Liver (tissue), 9 donors: ENCODE results near the gene MYO7B. TPM values are rescaled to one million over a fixed set of nuclear protein-coding genes. Genes with fewer than 3 reads are reported as not detected.

Experiments used
- DNase-seq: peaks from one replicate; pipeline ENCODE4 v3.0.0-alpha.2; 2017; ENCODE audit warnings: low spot score
- H3K27ac ChIP-seq, 2 donors: one replicate each; pipeline ENCODE4 v1.7.0; 2013; ENCODE audit warnings: inconsistent platforms in 2 of 2, low read length in 2 of 2, control low read depth in 1 of 2, low read depth in 1 of 2, mild to moderate bottlenecking in 1 of 2
- H3K27me3 ChIP-seq, 4 donors: one replicate each; pipeline versions ENCODE4 v1.6.1 to v1.7.0; 2013; ENCODE audit warnings: low read length in 3 of 4, inconsistent platforms in 1 of 4, mild to moderate bottlenecking in 1 of 4, moderate library complexity in 1 of 4; ENCODE audit not compliant: control insufficient read depth in 4 of 4, insufficient read depth in 4 of 4
- H3K36me3 ChIP-seq, 4 donors: one replicate each; pipeline versions ENCODE4 v1.6.1 to v1.7.0; 2013; ENCODE audit warnings: low read length in 3 of 4, mild to moderate bottlenecking in 3 of 4, low read depth in 1 of 4, moderate library complexity in 1 of 4; ENCODE audit not compliant: control insufficient read depth in 4 of 4, insufficient read depth in 3 of 4
- H3K4me1 ChIP-seq, 4 donors: one replicate each; pipeline versions ENCODE4 v1.6.1 to v1.7.0; 2013; ENCODE audit warnings: low read length in 3 of 4, mild to moderate bottlenecking in 3 of 4, moderate library complexity in 1 of 4; ENCODE audit not compliant: control insufficient read depth in 4 of 4, insufficient read depth in 4 of 4
- H3K4me3 ChIP-seq, 3 donors: one replicate each; pipeline versions ENCODE4 v1.6.1 to v1.7.0; 2013; ENCODE audit warnings: low read length in 3 of 3, control low read depth in 1 of 3, low read depth in 1 of 3, mild to moderate bottlenecking in 1 of 3
- H3K9ac ChIP-seq, 2 donors: one replicate each; pipeline ENCODE4 v1.7.0; 2013; ENCODE audit warnings: low read length in 2 of 2, mild to moderate bottlenecking in 2 of 2, moderate library complexity in 2 of 2, control low read depth in 1 of 2, low read depth in 1 of 2
- H3K9me3 ChIP-seq, 4 donors: one replicate each; pipeline versions ENCODE4 v1.6.1 to v1.7.0; 2013; ENCODE audit warnings: low read length in 3 of 4; ENCODE audit not compliant: control insufficient read depth in 4 of 4
- ATF3 ChIP-seq: IDR thresholded peaks from 2 replicates; pipeline ENCODE4 v1.6.1; 2016; ENCODE audit warnings: antibody characterized with exemption
- CTCF ChIP-seq: fragments of 150-350 bp; IDR thresholded peaks from 2 replicates; pipeline ENCODE4 v1.5.1; 2017; ENCODE audit warnings: improper control_type of control experiment, low read depth, low read length; ENCODE audit not compliant: missing input control
- EGR1 ChIP-seq, 2 donors: IDR thresholded peaks; 2 replicates each; pipeline ENCODE4 v1.6.1; 2016 to 2018; ENCODE audit warnings: antibody characterized with exemption in 2 of 2, low read depth in 2 of 2
- FOXA1 ChIP-seq: IDR thresholded peaks from 2 replicates; pipeline ENCODE4 v1.6.1; 2016; ENCODE audit warnings: antibody characterized with exemption
- FOXA2 ChIP-seq: IDR thresholded peaks from 2 replicates; pipeline ENCODE4 v1.6.1; 2016; ENCODE audit warnings: antibody characterized with exemption
- GABPA ChIP-seq, 2 donors: IDR thresholded peaks in 1 of 2; conservative IDR thresholded peaks in 1 of 2; 2 replicates each; pipeline ENCODE4 v1.6.1; 2016; ENCODE audit warnings: antibody characterized with exemption in 2 of 2, mild to moderate bottlenecking in 1 of 2, moderate library complexity in 1 of 2
- HNF4A ChIP-seq, 2 donors: conservative IDR thresholded peaks; 2 replicates each; pipeline ENCODE4 v1.6.1; 2016; ENCODE audit warnings: antibody characterized with exemption in 2 of 2, mild to moderate bottlenecking in 2 of 2
- HNF4G ChIP-seq: IDR thresholded peaks from 2 replicates; pipeline ENCODE4 v1.6.1; 2016; ENCODE audit warnings: antibody characterized with exemption
- JUND ChIP-seq, 2 donors: IDR thresholded peaks; 2 replicates each; pipeline ENCODE4 v1.6.1; 2016; ENCODE audit warnings: antibody characterized with exemption in 2 of 2
- MAX ChIP-seq: IDR thresholded peaks from 2 replicates; pipeline ENCODE4 v1.6.1; 2016; ENCODE audit warnings: antibody characterized with exemption
- NR2F2 ChIP-seq: IDR thresholded peaks from 2 replicates; pipeline ENCODE4 v1.6.1; 2016; ENCODE audit warnings: antibody characterized with exemption
- RAD21 ChIP-seq, 2 donors: IDR thresholded peaks; 2 replicates each; pipeline ENCODE4 v1.6.1; 2016; ENCODE audit warnings: antibody characterized with exemption in 2 of 2, mild to moderate bottlenecking in 2 of 2
- REST ChIP-seq: IDR thresholded peaks from 2 replicates; pipeline ENCODE4 v1.6.1; 2016; ENCODE audit warnings: antibody characterized with exemption, mild to moderate bottlenecking
- RXRA ChIP-seq, 2 donors: IDR thresholded peaks; 2 replicates each; pipeline ENCODE4 v1.6.1; 2017 to 2018; ENCODE audit warnings: antibody characterized with exemption in 2 of 2, mild to moderate bottlenecking in 1 of 2
- SP1 ChIP-seq: IDR thresholded peaks from 2 replicates; pipeline ENCODE4 v1.6.1; 2018; ENCODE audit warnings: antibody characterized with exemption, mild to moderate bottlenecking
- TAF1 ChIP-seq: conservative IDR thresholded peaks from 2 replicates; pipeline ENCODE4 v1.6.1; 2016; ENCODE audit warnings: antibody characterized with exemption, mild to moderate bottlenecking
- YY1 ChIP-seq: IDR thresholded peaks from 2 replicates; pipeline ENCODE4 v1.6.1; 2016; ENCODE audit warnings: antibody characterized with exemption, mild to moderate bottlenecking
- ZBTB33 ChIP-seq: IDR thresholded peaks from 2 replicates; pipeline ENCODE4 v1.6.1; 2016; ENCODE audit warnings: antibody characterized with exemption
- WGBS: extraction: QIAGEN DNeasy Blood & Tissue Kit; methylation state at CpG from one replicate; pipeline ENCODE4 v1.1.7; 2013; 5-methylcytosine and 5-hydroxymethylcytosine counted together
- polyA plus RNA-seq, 2 donors: library from polyadenylated mRNA; stranded (reverse) in 1 of 2; unstranded in 1 of 2; fragments of 200-250 nt in 1 of 2; fragments of >200 nt in 1 of 2; fragmentation: Nextera tagmentation in 1 of 2; extraction: Ambion mirVana in 1 of 2; gene quantifications; one replicate each; pipeline versions ENCODE4 v1.2.1 to v1.2.3, GENCODE V29; 2013 to 2015
- total RNA-seq, 2 donors: library from RNA; depleted of rRNA; stranded (reverse); fragments of >200 nt; gene quantifications; one replicate each; pipeline ENCODE4 v1.2.3, GENCODE V29; 2014
- donor health status: healthy.
- donor health status: healthy.
- donor health status: healthy.
- donor health status: healthy.
- donor health status: healthy.

Gene MYO7B
- total and polyA plus RNA-seq, 4 donors, result 0.15 to 1.1 (median 0.64) TPM

GRCh38 chr2:127611076-127611925 is 75.8 kb downstream of the MYO7B start:
- no peak for DNase-seq
- H3K4me3 ChIP-seq, result no peak overlapping the region
- H3K36me3 ChIP-seq, result no peaks in the 10 kb centered on the region
- no peaks in the 10 kb centered on the region for H3K4me1 ChIP-seq
- no peaks in the 10 kb centered on the region for H3K27me3 ChIP-seq
- peaks cover 2 to 15% (median 7%) of the 10 kb centered on the region in 4 donors for H3K9me3 ChIP-seq
- H3K27ac ChIP-seq, result no peak overlapping the region
- WGBS, result 86% methylated on average over 11 of the region's 11 CpGs
- no peak overlapping the region for H3K9ac ChIP-seq
- TF ChIP-seq MAX (no peak), YY1 (no peak), EGR1 (IDR thresholded peaks at IDR 0.05; ENCODE audit: low read depth in 2 of 2) (no peak), SP1 (no peak), HNF4A (conservative IDR thresholded peaks at IDR 0.05) (no peak), HNF4G (no peak), FOXA1 (no peak), GABPA (IDR thresholded peaks at IDR 0.05 in 1 of 2, conservative IDR thresholded peaks at IDR 0.05 in 1 of 2) (no peak), RXRA (IDR thresholded peaks at IDR 0.05) (no peak), REST (no peak)

GRCh38 chr2:127612111-127612822 is 76.8 kb downstream of the MYO7B start:
- no peak overlapping the region for H3K27ac ChIP-seq
- no peak overlapping the region for H3K4me3 ChIP-seq
- H3K9ac ChIP-seq, result no peak overlapping the region
- no peaks in the 10 kb centered on the region for H3K27me3 ChIP-seq
- no peaks in the 10 kb centered on the region for H3K4me1 ChIP-seq
- no peak for DNase-seq
- H3K9me3 ChIP-seq, result peaks cover 2 to 15% (median 7%) of the 10 kb centered on the region in 4 donors
- 92% methylated on average over 13 of the region's 13 CpGs for WGBS
- H3K36me3 ChIP-seq, result no peaks in the 10 kb centered on the region
- TF ChIP-seq ZBTB33 (no peak), HNF4G (no peak), FOXA1 (no peak), FOXA2 (no peak), NR2F2 (no peak), GABPA (IDR thresholded peaks at IDR 0.05 in 1 of 2, conservative IDR thresholded peaks at IDR 0.05 in 1 of 2) (no peak), EGR1 (IDR thresholded peaks at IDR 0.05; ENCODE audit: low read depth in 2 of 2) (no peak), RAD21 (IDR thresholded peaks at IDR 0.05) (no peak), REST (no peak), TAF1 (no peak), MAX (no peak), CTCF (no peak), JUND (IDR thresholded peaks at IDR 0.05) (no peak), RXRA (IDR thresholded peaks at IDR 0.05) (no peak), ATF3 (no peak), YY1 (no peak), HNF4A (conservative IDR thresholded peaks at IDR 0.05) (no peak)
